ENCODE data around the gene NBEAL2. TPM values are rescaled to one million over a fixed set of nuclear protein-coding genes. Genes with fewer than 3 reads are reported as not detected.
A peak's percentile ranks its signal among the peaks of the same experiment; 100 is the strongest.

The NBEAL2 gene
- total and polyA plus RNA-seq, 2 of the 8 experiments (the other 6 are each of a cell fraction or from before 2014, with no cell fraction given), result 27.3 to 46.9 TPM

GRCh38 chr3:46994801-46995731, 15.6 kb downstream of the NBEAL2 start:
- H3K23ac ChIP-seq (ENCODE audit: insufficient read length), result no peak overlapping the region
- no peak overlapping the region for H3K9ac ChIP-seq (replicated peaks in 1 of 4; ENCODE audit: extremely low read depth in 1 of 4, low read depth in 3 of 4, low read length in 3 of 4)
- FAIRE-seq, result no peak
- H3K56ac ChIP-seq (replicated peaks; ENCODE audit: insufficient read length, low read depth, low read length), result no peak overlapping the region
- no peak overlapping the region for H4K5ac ChIP-seq (ENCODE audit: insufficient read length, low read depth, low read length)
- no peak overlapping the region for H3K14ac ChIP-seq (ENCODE audit: insufficient read length)
- DNase-seq (ENCODE audit: low read depth in 1 of 2, low spot score in 2 of 2), result no peak
- H2AK5ac ChIP-seq (ENCODE audit: low read depth, low read length), result no peak overlapping the region
- H2BK12ac ChIP-seq (ENCODE audit: low read depth, low read length), result no peak overlapping the region
- ChIA-PET POLR2A (ENCODE audit: partially characterized antibody) (interaction anchor here (0.9 to 1.1 kb wide), 2 partner anchors 12 to 13 kb away, joined by 5 read pairs; no protein-coding TSS in a partner anchor), CTCF (ENCODE audit: partially characterized antibody) (interaction anchor here (0.6 to 4.3 kb wide), 8 partner anchors 12 to 329 kb away, joined by 3 to 21 read pairs (median 3); no protein-coding TSS in a partner anchor)
- peaks cover 0 to 7% (median 2%) of the 10 kb centered on the region in 4 experiments; a peak in 4 of 8 replicates for H3K36me3 ChIP-seq (ENCODE audit: control insufficient read depth in 2 of 4, insufficient read depth in 4 of 4, low read length in 3 of 4)
- no peak overlapping the region for H3K4me3 ChIP-seq (ENCODE audit: extremely low read depth in 1 of 4, insufficient read depth in 2 of 4, low read depth in 3 of 4, low read length in 4 of 4)
- no peaks in the 10 kb centered on the region for H3K79me1 ChIP-seq (ENCODE audit: low read depth, low read length)
- no peaks in the 10 kb centered on the region for H3K27me3 ChIP-seq (replicated peaks in 1 of 4; ENCODE audit: control insufficient read depth in 3 of 4, extremely low read depth in 1 of 4, insufficient read depth in 3 of 4, low read length in 3 of 4)
- H3K9me3 ChIP-seq (ENCODE audit: insufficient read depth in 2 of 2, low read depth in 1 of 2, low read length in 1 of 2), result no peaks in the 10 kb centered on the region
- no peaks in the 10 kb centered on the region for H3K23me2 ChIP-seq (ENCODE audit: low read depth, low read length)
- no peak overlapping the region for H3K27ac ChIP-seq (ENCODE audit: low read depth, low read length)
- no peak overlapping the region for H2BK120ac ChIP-seq (replicated peaks; ENCODE audit: low read depth, low read length)
- no peak overlapping the region for H3K18ac ChIP-seq (ENCODE audit: extremely low read depth, low read length)
- peaks cover 3 to 6% of the 10 kb centered on the region in 2 experiments for H4K20me1 ChIP-seq (replicated peaks in 1 of 2; ENCODE audit: control insufficient read depth in 1 of 2, insufficient read depth in 2 of 2, low read length in 2 of 2)
- H3K4ac ChIP-seq (replicated peaks; ENCODE audit: insufficient read length, low read depth, low read length), result no peak overlapping the region
- no peak overlapping the region for H2BK20ac ChIP-seq (ENCODE audit: low read length)
- H3K4me1 ChIP-seq (replicated peaks in 1 of 4; ENCODE audit: control insufficient read depth in 3 of 4, insufficient read depth in 4 of 4, low read length in 3 of 4), result peaks cover 0 to 3% (median 1%) of the 10 kb centered on the region in 4 experiments; a peak in 3 of 7 replicates
- peak overlapping the region; percentile 30; the same call in 1 of the 2 replicates for H2BK5ac ChIP-seq (ENCODE audit: low read depth, low read length)
- H4K91ac ChIP-seq (replicated peaks; ENCODE audit: insufficient read length, low read length), result no peak overlapping the region
- 95% methylated on average over 29 of the region's 29 CpGs; no CpG with 5 or more reads in 1 of the 2 experiments for WGBS, 2 experiments (ENCODE audit: extremely low coverage in 1 of 2, insufficient coverage in 1 of 2, insufficient read length in 1 of 2, insufficient replicate concordance in 2 of 2, low coverage in 1 of 2, low lambda C conversion rate in 2 of 2, missing lambda C conversion rate in 1 of 2)
- H2AFZ ChIP-seq (ENCODE audit: low read length), result no peak overlapping the region
- H3K79me2 ChIP-seq (ENCODE audit: control insufficient read depth in 1 of 2, insufficient read depth in 2 of 2, low read length in 2 of 2), result no peaks in the 10 kb centered on the region
- H2BK15ac ChIP-seq (ENCODE audit: low read length), result no peak overlapping the region
- no peak overlapping the region for H4K8ac ChIP-seq (ENCODE audit: extremely low read depth, insufficient read depth, low read length)
- no peak overlapping the region for H3K4me2 ChIP-seq (ENCODE audit: insufficient read depth in 1 of 2, low read depth in 2 of 2, low read length in 2 of 2)
- TF ChIP-seq BRCA1 (IDR thresholded peaks at IDR 0.05; ENCODE audit: low read depth, low read length), result no peak
- no peak for TF ChIP-seq RFX5 (IDR thresholded peaks at IDR 0.05; ENCODE audit: borderline replicate concordance, low read depth, low read length)
- TF ChIP-seq SP1 (IDR thresholded peaks at IDR 0.05; ENCODE audit: low read depth, low read length), result no peak
- no peak for TF ChIP-seq CHD1 (IDR thresholded peaks at IDR 0.05; ENCODE audit: low read depth, low read length)
- no peak for TF ChIP-seq POU5F1 (IDR thresholded peaks at IDR 0.05; ENCODE audit: low read depth, low read length)
- TF ChIP-seq KDM5A (IDR thresholded peaks at IDR 0.05; ENCODE audit: low read length), result no peak
- TF ChIP-seq EP300 (IDR thresholded peaks at IDR 0.05; ENCODE audit: borderline replicate concordance in 1 of 2, low read depth in 2 of 2, low read length in 2 of 2), result no peak
- no peak for TF ChIP-seq ASH2L (IDR thresholded peaks at IDR 0.05; ENCODE audit: low read length)
- TF ChIP-seq JUN (IDR thresholded peaks at IDR 0.05; ENCODE audit: low read depth, low read length), result no peak
- TF ChIP-seq SP4 (IDR thresholded peaks at IDR 0.05; ENCODE audit: low read length), result no peak
- TF ChIP-seq POLR2A (IDR thresholded peaks at IDR 0.05; ENCODE audit: control extremely low read depth in 1 of 2, low read depth in 2 of 2, low read length in 2 of 2), result no peak
- TF ChIP-seq HDAC6 (IDR thresholded peaks at IDR 0.05; ENCODE audit: low read depth, low read length), result no peak
- TF ChIP-seq SUZ12 (IDR thresholded peaks at IDR 0.05; ENCODE audit: low read length), result no peak
